Keratinocyte (primary cell): ENCODE measurements around the gene HEATR9.

Experiments
- CTCF ChIP-seq, 3 experiments: IDR thresholded peaks in 1 of 3; conservative IDR thresholded peaks in 1 of 3; optimal IDR thresholded peaks in 1 of 3; 2 replicates in 2 of 3; 3 replicates in 1 of 3; pipeline versions ENCODE3 to v1.5.1; 2011; ENCODE audit warnings: low read length in 3 of 3, mild to moderate bottlenecking in 3 of 3, moderate library complexity in 2 of 3, control low read depth in 1 of 3, inconsistent platforms in 1 of 3; ENCODE audit not compliant: insufficient read depth in 2 of 3; ENCODE audit errors: extremely low read depth in 1 of 3
- EZH2 ChIP-seq: IDR thresholded peaks from one replicate; pipeline ENCODE4 v1.6.1; 2012; ENCODE audit warnings: inconsistent platforms, mild to moderate bottlenecking, low read length, moderate library complexity

- no peak for TF ChIP-seq CTCF (optimal IDR thresholded peaks at IDR 0.05 in 1 of 3, IDR thresholded peaks at IDR 0.05 in 1 of 3, conservative IDR thresholded peaks at IDR 0.05 in 1 of 3; ENCODE audit: extremely low read depth in 1 of 3, insufficient read depth in 2 of 3, low read length in 3 of 3)
- TF ChIP-seq EZH2, result no peak
Measured at GRCh38 chr17:35894206-35894605, 25.5 kb upstream of the HEATR9 start.
